SJCRH30 (cell line): ENCODE results near the gene NBPF8. TPM values are rescaled to one million over a fixed set of nuclear protein-coding genes. Genes with fewer than 3 reads are reported as not detected.
A peak's percentile ranks its signal among the peaks of the same experiment; 100 is the strongest.
"Not testable (repeated sequence)": the region's sequence is repeated elsewhere in the genome, so short reads cannot be mapped to it uniquely, and the experiment has no call there.

Experiments used
- DNase-seq, 2 experiments: peaks; one replicate each; pipeline ENCODE4 v3.0.0-alpha.2; 2015 to 2020
- H3K27ac ChIP-seq: fragments of 250-450 bp; sonication (Bioruptor Pico); 2 replicates; pipeline ENCODE4 v1.5.1; 2020; ENCODE audit warnings: mild to moderate bottlenecking, moderate library complexity
- H3K27me3 ChIP-seq: fragments of 250-450 bp; sonication (Bioruptor Pico); 2 replicates; pipeline ENCODE4 v1.5.1; 2020; ENCODE audit warnings: mild to moderate bottlenecking, moderate library complexity
- H3K36me3 ChIP-seq: fragments of 250-450 bp; sonication (Bioruptor Pico); 2 replicates; pipeline ENCODE4 v1.5.1; 2020; ENCODE audit warnings: mild to moderate bottlenecking, moderate library complexity
- H3K4me1 ChIP-seq: fragments of 250-450 bp; sonication (Bioruptor Pico); 2 replicates; pipeline ENCODE4 v1.5.1; 2020; ENCODE audit warnings: mild to moderate bottlenecking, moderate library complexity
- H3K4me3 ChIP-seq: fragments of 250-450 bp; sonication (Bioruptor Pico); 2 replicates; pipeline ENCODE4 v1.5.1; 2020; ENCODE audit warnings: mild to moderate bottlenecking, moderate library complexity
- H3K9me3 ChIP-seq: fragments of 250-450 bp; sonication (Bioruptor Pico); replicated peaks from 2 replicates; pipeline ENCODE4 v1.5.1; 2020; ENCODE audit warnings: mild to moderate bottlenecking, moderate library complexity
- total RNA-seq: library from RNA; depleted of rRNA; stranded (reverse); fragments of >200 nt; shearing (Covaris generic); gene quantifications from 2 replicates; pipeline ENCODE4 v1.2.3, GENCODE V29; 2014; rRNA removed

Gene NBPF8, protein sequence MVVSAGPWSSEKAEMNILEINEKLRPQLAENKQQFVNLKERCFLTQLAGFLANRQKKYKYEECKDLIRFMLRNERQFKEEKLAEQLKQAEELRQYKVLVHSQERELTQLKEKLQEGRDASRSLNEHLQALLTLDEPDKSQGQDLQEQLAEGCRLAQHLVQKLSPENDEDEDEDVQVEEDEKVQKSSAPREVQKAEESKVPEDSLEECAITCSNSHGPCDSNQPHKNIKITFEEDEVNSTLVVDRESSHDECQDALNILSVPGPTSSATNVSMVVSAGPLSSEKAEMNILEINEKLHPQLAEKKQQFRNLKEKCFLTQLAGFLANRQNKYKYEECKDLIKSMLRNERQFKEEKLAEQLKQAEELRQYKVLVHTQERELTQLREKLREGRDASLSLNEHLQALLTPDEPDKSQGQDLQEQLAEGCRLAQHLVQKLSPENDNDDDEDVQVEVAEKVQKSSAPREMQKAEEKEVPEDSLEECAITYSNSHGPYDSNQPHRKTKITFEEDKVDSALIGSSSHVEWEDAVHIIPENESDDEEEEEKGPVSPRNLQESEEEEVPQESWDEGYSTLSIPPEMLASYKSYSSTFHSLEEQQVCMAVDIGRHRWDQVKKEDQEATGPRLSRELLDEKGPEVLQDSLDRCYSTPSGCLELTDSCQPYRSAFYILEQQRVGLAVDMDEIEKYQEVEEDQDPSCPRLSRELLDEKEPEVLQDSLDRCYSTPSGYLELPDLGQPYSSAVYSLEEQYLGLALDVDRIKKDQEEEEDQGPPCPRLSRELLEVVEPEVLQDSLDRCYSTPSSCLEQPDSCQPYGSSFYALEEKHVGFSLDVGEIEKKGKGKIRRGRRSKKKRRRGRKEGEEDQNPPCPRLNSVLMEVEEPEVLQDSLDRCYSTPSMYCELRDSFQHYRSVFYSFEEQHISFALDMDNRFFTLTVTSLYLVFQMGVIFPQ
- total RNA-seq, result 7.4 and 9.2 TPM in 2 replicates

DNA sequence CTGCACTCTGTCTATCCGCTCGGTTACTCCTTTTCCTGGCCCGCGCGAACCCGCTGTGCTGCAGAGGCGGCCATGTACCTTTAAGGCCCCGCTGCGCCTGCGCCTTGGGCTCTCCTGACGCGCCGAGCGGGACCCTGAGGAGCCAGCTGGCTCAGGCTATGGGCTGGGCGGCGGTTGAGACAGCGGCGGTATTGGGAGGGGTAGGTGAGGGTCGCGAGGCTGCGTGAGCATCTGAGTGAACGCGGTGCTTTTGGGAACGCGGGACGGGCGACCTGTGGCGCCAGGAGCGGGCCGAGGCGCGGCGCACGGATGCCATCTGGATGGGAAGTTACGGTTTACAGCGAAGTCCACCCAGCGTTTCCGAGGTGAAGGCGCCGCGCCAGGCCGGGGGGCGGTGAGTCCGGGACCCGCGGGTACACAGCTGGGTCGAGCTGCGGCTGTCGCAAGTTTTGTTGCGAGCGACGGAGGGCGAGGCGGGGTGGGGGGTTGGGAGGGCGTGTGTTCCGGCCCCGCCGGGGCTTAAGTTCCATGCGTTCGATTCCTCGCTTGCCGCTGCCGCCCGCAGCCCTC is at the start of gene NBPF8:
Gene NBPF8, plus strand, starts transcription at position 125 of the 570 bp plus-strand sequence. CDS start 21,488 bp downstream, outside the sequence.
- not testable (repeated sequence) for H3K36me3 ChIP-seq, H3K27me3 ChIP-seq, H3K4me1 ChIP-seq, H3K9me3 ChIP-seq
- Histone ChIP-seq H3K27ac (peak within 1 kb of the TSS; percentile 67), H3K4me3 (peak within 1 kb of the TSS; percentile 98)
- peak; percentile 76 to 85 for DNase-seq

DNA sequence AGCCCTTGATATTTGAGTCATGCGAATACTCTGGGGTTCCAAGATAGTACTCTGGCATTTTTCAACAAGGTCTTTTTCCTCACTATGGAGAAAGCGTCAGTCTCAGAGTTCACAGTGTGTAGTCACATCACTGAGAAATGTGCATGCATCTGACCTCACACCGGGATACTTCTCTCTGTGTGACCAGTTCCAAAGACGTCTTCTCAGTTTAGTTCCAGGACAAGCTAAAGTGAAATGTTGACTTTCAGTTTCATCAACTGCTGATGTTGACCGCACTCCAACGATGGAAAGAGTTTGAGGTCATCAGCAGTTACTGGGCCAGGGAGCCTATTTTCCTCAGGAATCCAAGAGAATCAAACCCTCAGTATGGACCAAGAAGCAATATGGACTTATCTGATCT is 47.1 kb upstream of the NBPF8 start:
- H3K4me1 ChIP-seq, H3K9me3 ChIP-seq, H3K27ac ChIP-seq, H3K27me3 ChIP-seq, DNase-seq, H3K36me3 ChIP-seq, H3K4me3 ChIP-seq: not testable (repeated sequence)

DNA sequence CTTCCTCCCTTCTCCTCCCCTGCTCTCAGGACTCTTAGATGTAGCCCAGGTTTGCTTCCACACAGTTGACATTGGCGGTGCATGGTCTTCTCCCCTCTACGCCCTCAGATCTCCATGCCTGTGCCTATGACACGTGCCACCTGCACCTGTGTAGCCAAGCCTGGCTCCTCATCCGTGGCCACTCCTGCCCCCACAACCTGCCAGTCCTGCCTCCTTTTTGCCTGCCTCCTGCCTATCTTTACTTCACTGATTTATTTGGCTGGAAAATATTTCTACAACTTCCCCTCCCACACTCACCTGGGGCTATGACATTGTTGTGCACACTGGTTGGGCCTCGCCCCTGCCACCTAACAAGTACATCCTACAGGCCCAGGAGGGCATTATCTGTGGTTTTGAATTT is 28.2 kb upstream of the NBPF8 start:
- not testable (repeated sequence) for H3K4me1 ChIP-seq, H3K4me3 ChIP-seq, H3K36me3 ChIP-seq, H3K9me3 ChIP-seq, H3K27ac ChIP-seq, H3K27me3 ChIP-seq, DNase-seq

DNA sequence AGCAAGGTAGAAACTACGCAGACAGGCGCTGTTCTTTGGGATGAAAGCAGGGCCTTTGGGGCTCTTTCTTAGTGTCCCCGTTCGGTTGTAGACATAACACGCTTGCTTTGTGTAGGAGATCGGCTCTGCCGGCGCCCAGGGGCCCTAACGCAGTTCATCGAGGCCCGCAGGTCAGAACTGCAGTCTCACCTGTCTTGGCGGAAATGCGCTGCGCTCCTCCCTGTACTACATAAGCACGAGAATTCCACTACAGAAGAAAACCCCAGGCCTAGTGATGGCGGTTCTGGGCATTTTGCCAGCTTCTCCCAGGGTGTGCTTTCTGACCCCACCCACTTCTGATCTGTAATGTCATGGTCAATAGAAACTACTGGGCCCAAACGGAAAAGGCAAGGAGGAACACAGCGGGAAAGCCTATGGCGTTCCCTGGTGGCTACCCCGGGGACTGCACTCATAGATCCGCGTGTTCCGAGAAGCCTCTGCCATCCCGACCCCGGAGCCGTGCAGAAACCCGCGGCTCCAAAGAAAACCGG is 26.2 kb upstream of the NBPF8 start:
- peak; percentile 59 to 60 for DNase-seq
- not testable (repeated sequence) for H3K4me1 ChIP-seq, H3K27ac ChIP-seq, H3K27me3 ChIP-seq, H3K36me3 ChIP-seq, H3K9me3 ChIP-seq
- peak overlapping the region; percentile 34 for H3K4me3 ChIP-seq

DNA sequence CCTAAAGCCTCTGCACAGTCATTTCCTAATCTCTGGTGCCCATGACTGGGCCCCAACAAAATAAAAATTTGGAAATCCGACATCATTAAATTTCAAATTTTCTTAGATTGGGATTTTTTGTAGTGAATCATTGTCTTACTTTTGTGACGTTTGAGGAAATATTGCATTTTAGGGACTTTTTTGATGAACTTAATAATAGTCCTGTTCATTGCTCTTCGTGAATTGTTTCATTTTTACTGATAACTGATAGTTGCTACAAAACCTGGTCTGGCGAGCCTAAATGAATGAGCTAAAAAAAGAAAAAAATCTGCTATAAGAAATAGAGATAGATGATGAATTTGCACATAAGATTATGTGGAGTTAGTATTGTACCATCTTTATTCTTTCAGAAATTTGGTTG is 23.5 kb upstream of the NBPF8 start:
- H3K4me3 ChIP-seq, H3K27me3 ChIP-seq, H3K9me3 ChIP-seq, H3K4me1 ChIP-seq, H3K27ac ChIP-seq, DNase-seq, H3K36me3 ChIP-seq: not testable (repeated sequence)

DNA sequence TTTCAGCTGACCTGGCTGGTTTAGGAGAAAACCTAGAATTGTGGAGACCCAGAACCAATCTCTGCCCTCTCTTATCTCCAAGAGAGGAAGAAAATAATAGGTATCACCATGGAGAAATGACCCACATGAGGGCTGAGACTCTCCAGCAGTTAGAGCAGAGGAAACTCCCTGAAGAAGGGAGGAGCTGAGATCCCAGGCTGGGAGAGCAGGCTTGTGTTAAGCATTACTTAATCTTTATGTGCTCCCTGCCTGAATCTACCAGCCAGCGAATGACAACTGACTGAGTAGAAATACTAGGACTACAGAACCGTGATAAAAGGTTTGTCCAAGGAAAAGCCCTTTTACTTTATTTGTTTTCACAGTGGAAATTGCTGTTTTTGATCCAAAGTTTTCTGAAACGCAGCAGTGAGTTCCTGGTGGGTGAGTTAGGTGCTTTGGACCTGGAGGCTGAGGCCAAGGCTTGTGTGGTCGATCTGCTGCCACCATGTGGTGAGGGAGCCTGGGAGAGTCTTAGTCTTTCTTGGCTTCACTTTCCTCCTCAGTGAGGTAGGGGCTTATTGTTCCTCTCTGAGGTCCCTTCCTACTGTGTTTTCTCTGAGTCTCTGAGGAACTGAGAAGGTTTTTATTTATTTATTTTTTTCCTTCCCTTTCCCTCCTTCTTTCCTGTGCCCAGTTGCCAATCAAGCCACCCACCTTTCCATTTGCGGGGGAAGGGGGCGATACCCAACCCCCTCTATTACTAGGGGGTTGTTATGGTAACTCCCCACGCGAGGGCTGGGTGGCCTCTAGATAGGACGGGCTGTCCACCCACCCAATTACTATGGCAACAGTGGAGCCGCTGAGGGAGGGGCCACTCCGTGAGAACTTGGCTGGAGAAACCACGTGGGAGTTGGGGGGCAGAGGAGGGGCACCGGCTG is 21.3 kb upstream of the NBPF8 start:
- DNase-seq, result peak in 1 of 2 experiments; percentile 4
- H3K4me1 ChIP-seq, H3K27me3 ChIP-seq, H3K27ac ChIP-seq, H3K36me3 ChIP-seq, H3K4me3 ChIP-seq, H3K9me3 ChIP-seq: not testable (repeated sequence)

DNA sequence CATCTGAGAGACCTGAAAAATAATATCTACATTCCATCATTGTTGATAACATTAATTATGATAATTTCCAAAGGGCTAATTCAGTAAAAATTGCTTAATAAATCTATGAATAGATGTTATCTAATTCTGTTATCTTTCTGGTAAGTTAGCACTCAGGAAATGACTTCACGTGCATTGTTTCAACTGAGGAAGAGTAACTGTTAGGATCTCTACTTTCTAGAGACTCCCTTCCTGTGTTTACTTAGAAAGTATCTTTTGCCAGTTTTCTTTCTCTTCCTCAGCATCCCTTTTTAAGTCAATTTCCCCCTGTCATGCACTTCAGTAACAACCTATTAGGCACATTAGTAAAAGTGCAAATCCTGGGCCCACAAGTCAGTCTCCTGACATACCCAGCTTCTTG is 9.5 kb upstream of the NBPF8 start:
- not testable (repeated sequence) for H3K36me3 ChIP-seq, H3K4me3 ChIP-seq, H3K9me3 ChIP-seq, H3K27ac ChIP-seq, DNase-seq, H3K4me1 ChIP-seq, H3K27me3 ChIP-seq

DNA sequence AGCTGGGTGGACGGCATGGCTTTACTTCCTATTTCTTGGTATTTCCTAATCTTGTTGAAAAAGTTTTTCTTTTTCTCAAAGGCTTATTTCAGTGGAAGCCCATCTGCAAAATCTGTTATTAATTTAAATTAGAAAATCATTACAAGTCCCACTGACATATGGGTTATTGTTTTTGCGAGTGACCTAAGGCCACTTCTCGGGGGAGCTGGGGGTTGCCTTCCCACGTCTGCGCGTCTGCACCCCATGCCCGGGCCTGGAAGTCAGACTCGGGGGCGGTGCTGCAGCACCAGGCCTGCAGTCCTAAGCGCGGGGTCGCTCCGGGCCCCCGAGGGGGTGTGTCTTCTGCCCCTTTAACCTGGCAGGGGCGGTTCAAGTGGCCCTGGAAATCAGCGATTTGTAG is 384 bp upstream of the NBPF8 start:
- DNase-seq, result peak in 1 of 2 experiments; percentile 4
- not testable (repeated sequence) for H3K4me1 ChIP-seq, H3K9me3 ChIP-seq, H3K27ac ChIP-seq, H3K27me3 ChIP-seq, H3K36me3 ChIP-seq
- peak overlapping the region; percentile 98 for H3K4me3 ChIP-seq

DNA sequence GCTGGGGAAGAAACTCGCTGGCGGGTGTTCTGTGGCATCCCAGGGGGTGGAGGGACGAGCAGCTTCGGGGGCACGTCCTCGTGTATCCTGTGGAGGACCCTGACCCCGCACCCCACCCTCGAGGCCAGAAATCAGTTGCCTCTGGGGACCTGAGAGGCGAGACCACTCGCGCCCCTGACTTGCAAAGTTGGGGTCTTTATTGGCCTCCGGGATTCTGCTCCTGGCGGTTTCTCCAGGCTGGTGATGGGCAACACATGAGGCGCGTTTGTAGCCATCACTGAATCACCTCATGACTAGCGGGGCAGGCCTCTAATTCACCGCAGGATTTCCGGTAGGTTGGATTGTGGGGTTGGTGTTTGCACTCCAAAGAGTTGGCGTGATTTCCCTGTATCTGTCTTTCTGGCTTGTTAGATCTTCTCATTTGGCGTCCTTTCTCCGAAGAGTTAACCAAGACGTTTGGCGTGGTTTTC is 692 bp downstream of the NBPF8 start:
- DNase-seq, result peak; percentile 42 to 58
- H3K9me3 ChIP-seq, H3K36me3 ChIP-seq, H3K4me1 ChIP-seq, H3K27me3 ChIP-seq: not testable (repeated sequence)
- peak overlapping the region; percentile 67 for H3K27ac ChIP-seq
- H3K4me3 ChIP-seq, result peak overlapping the region; percentile 98

DNA sequence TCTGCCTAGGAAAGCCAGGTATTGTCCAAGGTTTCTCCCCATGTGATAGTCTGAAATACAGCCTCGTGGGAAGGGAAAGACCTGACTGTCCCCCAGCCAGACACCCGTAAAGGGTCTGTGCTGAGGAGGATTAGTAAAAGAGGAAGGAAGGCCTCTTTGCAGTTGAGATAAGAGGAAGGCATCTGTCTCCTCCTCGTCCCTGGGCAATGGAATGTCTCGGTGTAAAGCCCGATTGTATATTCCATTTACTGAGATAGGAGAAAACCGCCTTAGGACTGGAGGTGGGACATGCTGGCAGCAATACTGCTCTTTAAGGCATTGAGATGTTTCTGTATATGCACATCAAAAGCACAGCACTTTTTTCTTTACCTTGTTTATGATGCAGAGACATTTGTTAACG is 10.2 kb downstream of the NBPF8 start:
- H3K4me1 ChIP-seq, H3K27ac ChIP-seq, H3K4me3 ChIP-seq, H3K27me3 ChIP-seq, H3K9me3 ChIP-seq, H3K36me3 ChIP-seq, DNase-seq: not testable (repeated sequence)

DNA sequence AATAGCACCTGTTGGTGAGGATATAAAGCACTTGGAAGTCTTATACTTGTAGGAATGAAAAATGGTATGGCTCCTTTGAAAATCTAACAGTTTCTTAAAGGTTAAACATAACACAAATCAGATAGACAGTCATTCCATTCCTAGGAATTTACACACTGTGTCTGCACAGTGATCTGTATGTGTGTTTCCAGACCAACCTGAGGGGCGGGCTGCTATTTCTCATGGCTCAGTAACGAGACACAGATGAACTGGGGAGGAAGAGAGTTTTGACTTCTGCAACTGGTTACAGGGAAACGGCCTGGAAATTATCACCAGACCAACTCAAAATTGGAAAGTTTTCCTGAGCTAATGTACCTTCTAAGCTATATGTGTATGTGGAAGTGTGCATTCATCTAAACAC is 16.8 kb downstream of the NBPF8 start:
- DNase-seq, H3K4me3 ChIP-seq, H3K36me3 ChIP-seq, H3K9me3 ChIP-seq, H3K27me3 ChIP-seq, H3K4me1 ChIP-seq, H3K27ac ChIP-seq: not testable (repeated sequence)

DNA sequence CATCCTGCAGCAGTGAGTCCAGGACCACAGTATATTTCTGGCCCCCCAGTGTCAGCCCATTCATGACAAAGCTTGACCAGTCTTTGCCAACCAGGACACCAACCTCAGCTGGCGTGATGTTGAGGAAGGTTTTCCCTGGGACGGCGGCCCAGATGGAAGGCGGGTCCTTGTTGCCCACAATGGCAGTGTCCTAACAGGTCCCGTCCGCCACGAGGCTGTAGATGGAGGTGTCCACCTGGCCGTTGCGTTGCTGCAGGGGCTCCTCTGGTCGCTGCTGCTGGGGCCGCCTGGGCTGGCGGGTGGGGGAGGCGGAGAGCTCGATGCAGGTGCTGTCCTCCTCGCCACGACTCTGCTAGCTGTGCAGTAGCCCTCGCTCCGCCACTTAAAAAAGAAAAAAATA is 19.0 kb downstream of the NBPF8 start:
- not testable (repeated sequence) for DNase-seq, H3K27me3 ChIP-seq, H3K4me1 ChIP-seq, H3K27ac ChIP-seq, H3K9me3 ChIP-seq, H3K4me3 ChIP-seq, H3K36me3 ChIP-seq

DNA sequence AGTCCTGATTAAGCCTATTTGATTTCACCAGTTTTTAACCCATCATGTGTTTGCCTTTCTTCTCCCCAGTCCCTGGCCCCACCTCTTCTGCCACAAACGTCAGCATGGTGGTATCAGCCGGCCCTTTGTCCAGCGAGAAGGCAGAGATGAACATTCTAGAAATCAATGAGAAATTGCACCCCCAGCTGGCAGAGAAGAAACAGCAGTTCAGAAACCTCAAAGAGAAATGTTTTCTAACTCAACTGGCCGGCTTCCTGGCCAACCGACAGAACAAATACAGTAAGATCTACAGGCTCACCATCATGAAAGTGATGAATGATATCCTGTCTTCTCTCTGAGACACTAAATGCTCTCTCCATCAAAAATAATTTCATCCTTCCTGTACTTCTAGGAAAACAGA is 34.3 kb downstream of the NBPF8 start:
- not testable (repeated sequence) for H3K9me3 ChIP-seq, H3K4me1 ChIP-seq, H3K27ac ChIP-seq, H3K27me3 ChIP-seq, H3K4me3 ChIP-seq, H3K36me3 ChIP-seq, DNase-seq
